Caco-2 (cell line): Measurements from ENCODE around the gene PFDN1. TPM values are rescaled to one million over a fixed set of nuclear protein-coding genes. Genes with fewer than 3 reads are reported as not detected.

Experiments
- BruUV-seq: library from RNA; stranded (reverse); fragments of 400-500 nt; replicated peaks from 2 replicates; lab custom pipeline; 2021; lab: Mats Ljungman, UMichigan
- CTCF ChIA-PET: fragments of 300-600 bp; sonication (Branson Sonifier 250); formaldehyde crosslinking; loops from one replicate; lab custom pipeline; 2022; ENCODE audit warnings: antibody characterized with exemption; lab: Charles Lee
- POLR2A ChIA-PET: fragments of 300-600 bp; sonication (Branson Sonifier 250); formaldehyde crosslinking; loops from one replicate; lab custom pipeline; 2022; ENCODE audit warnings: antibody characterized with exemption; lab: Charles Lee
- DNase-seq, 2 experiments: peaks; one replicate each; pipeline versions ENCODE4 v3.0.0 to v3.0.0-alpha.2; 2020 to 2022
- H3K27me3 ChIP-seq: replicated peaks from 2 replicates; pipeline ENCODE4 v1.6.0; 2011; ENCODE audit warnings: low read length; ENCODE audit not compliant: control insufficient read depth, insufficient read depth
- H3K36me3 ChIP-seq: 2 replicates; pipeline ENCODE4 v1.5.1; 2011; ENCODE audit warnings: low read length; ENCODE audit not compliant: control insufficient read depth, insufficient read depth
- H3K4me1 ChIP-seq: fragments of 250-450 bp; sonication (Bioruptor Pico); 2 replicates; pipeline ENCODE4 v1.5.1; 2020; ENCODE audit warnings: mild to moderate bottlenecking
- H3K4me3 ChIP-seq: 2 replicates; pipeline ENCODE4 v1.5.1; 2011; ENCODE audit warnings: low read depth, mild to moderate bottlenecking, control low read depth, low read length
- H3K9me3 ChIP-seq: fragments of 250-450 bp; sonication (Bioruptor Pico); 2 replicates; pipeline ENCODE4 v1.5.1; 2020; ENCODE audit warnings: mild to moderate bottlenecking, moderate library complexity
- H3K27ac Mint-ChIP-seq: one replicate; pipeline ENCODE4 v1.8.0; 2022; ENCODE audit warnings: mixed read lengths; ENCODE audit not compliant: unreplicated experiment
- H3K27me3 Mint-ChIP-seq: one replicate; pipeline ENCODE4 v1.8.0; 2022; ENCODE audit warnings: mixed read lengths; ENCODE audit not compliant: insufficient read depth, unreplicated experiment
- H3K36me3 Mint-ChIP-seq: one replicate; pipeline ENCODE4 v1.8.0; 2022; ENCODE audit warnings: mild to moderate bottlenecking, mixed read lengths; ENCODE audit not compliant: insufficient read depth, unreplicated experiment
- H3K4me1 Mint-ChIP-seq: one replicate; pipeline ENCODE4 v1.8.0; 2022; ENCODE audit warnings: low read depth, mixed read lengths; ENCODE audit not compliant: unreplicated experiment
- H3K4me3 Mint-ChIP-seq: one replicate; pipeline ENCODE4 v1.8.0; 2022; ENCODE audit warnings: mild to moderate bottlenecking, moderate library complexity, mixed read lengths; ENCODE audit not compliant: unreplicated experiment
- H3K9me3 Mint-ChIP-seq: one replicate; pipeline ENCODE4 v1.8.0; 2022; ENCODE audit warnings: mixed read lengths; ENCODE audit not compliant: unreplicated experiment
- CTCF ChIP-seq, 2 experiments: fragments of 200-600 bp in 1 of 2; IDR thresholded peaks; 1 replicate in 1 of 2; 2 replicates in 1 of 2; pipeline versions ENCODE4 v1.5.1 to v1.8.0; 2011 to 2022; ENCODE audit warnings: antibody characterized with exemption in 1 of 2, control low read depth in 1 of 2, inconsistent platforms in 1 of 2, low read depth in 1 of 2, low read length in 1 of 2, mild to moderate bottlenecking in 1 of 2, moderate library complexity in 1 of 2; ENCODE audit not compliant: insufficient read depth in 1 of 2, severe bottlenecking in 1 of 2, unreplicated experiment in 1 of 2
- intact Hi-C: fragments of 100-400 bp; cut with micrococcal nuclease; formaldehyde crosslinking; loops from one replicate; pipeline ENCODE4 v1.10.0; 2022; ENCODE audit not compliant: unreplicated experiment
- total RNA-seq: library from RNA; stranded (reverse); gene quantifications from 2 replicates; pipeline ENCODE4 v1.2.3, GENCODE V29; 2022

The PFDN1 gene
- total RNA-seq, 1 experiment from 2014 or later = 81.1 TPM

- DNase-seq = no peak
- Mint-ChIP-seq H3K4me1 (peaks cover 18% of the 10 kb centered on the region), H3K9me3 (no peaks in the 10 kb centered on the region), H3K27ac (no peak overlapping the region), H3K4me3 (no peak overlapping the region), H3K36me3 (peaks cover 4% of the 10 kb centered on the region), H3K27me3 (no peaks in the 10 kb centered on the region)
- no peaks in the 10 kb centered on the region; the same call in 1 of the 2 replicates for H3K9me3 ChIP-seq
- BruUV-seq = no TSS peak
- H3K36me3 ChIP-seq = no peaks in the 10 kb centered on the region
- no peaks in the 10 kb centered on the region for H3K27me3 ChIP-seq
- ChIA-PET POLR2A (no interaction called here), CTCF (no interaction called here)
- peaks cover 13% of the 10 kb centered on the region; the same call in 1 of the 2 replicates for H3K4me1 ChIP-seq
- no peak overlapping the region for H3K4me3 ChIP-seq
- no peak for TF ChIP-seq CTCF (IDR thresholded peaks at IDR 0.05; ENCODE audit: insufficient read depth in 1 of 2, low read depth in 1 of 2, low read length in 1 of 2, severe bottlenecking in 1 of 2, unreplicated experiment in 1 of 2)
- intact Hi-C loops = no loop called here
Observed at GRCh38 chr5:140284013-140284412, 18.9 kb downstream of the PFDN1 start.

GRCh38 chr5:140282266-140282665 is 20.6 kb downstream of the PFDN1 start:
- POLR2A ChIA-PET = no interaction called here
- Mint-ChIP-seq H3K36me3 (peaks cover 21% of the 10 kb centered on the region), H3K4me3 (no peak overlapping the region), H3K4me1 (peaks cover 11% of the 10 kb centered on the region), H3K27ac (no peak overlapping the region), H3K27me3 (no peaks in the 10 kb centered on the region), H3K9me3 (peaks cover 7% of the 10 kb centered on the region)
- H3K36me3 ChIP-seq = no peaks in the 10 kb centered on the region
- no peak for TF ChIP-seq CTCF (IDR thresholded peaks at IDR 0.05; ENCODE audit: insufficient read depth in 1 of 2, low read depth in 1 of 2, low read length in 1 of 2, severe bottlenecking in 1 of 2, unreplicated experiment in 1 of 2)
- no TSS peak for BruUV-seq
- intact Hi-C loops = no loop called here
- no peak overlapping the region for H3K4me3 ChIP-seq
- CTCF ChIA-PET = no interaction called here
- no peak for DNase-seq
- no peaks in the 10 kb centered on the region; the same call in 1 of the 2 replicates for H3K9me3 ChIP-seq
- H3K4me1 ChIP-seq = peaks cover 13% of the 10 kb centered on the region; the same call in 1 of the 2 replicates
- no peaks in the 10 kb centered on the region for H3K27me3 ChIP-seq

GRCh38 chr5:140275837-140276236 is 27.1 kb downstream of the PFDN1 start:
- Mint-ChIP-seq H3K9me3 (peaks cover 9% of the 10 kb centered on the region), H3K27me3 (no peaks in the 10 kb centered on the region), H3K4me3 (no peak overlapping the region), H3K27ac (no peak overlapping the region), H3K4me1 (peaks cover 12% of the 10 kb centered on the region), H3K36me3 (peaks cover 49% of the 10 kb centered on the region)
- no peak for DNase-seq
- POLR2A ChIA-PET = no interaction called here
- no TSS peak for BruUV-seq
- no peaks in the 10 kb centered on the region for H3K36me3 ChIP-seq
- CTCF ChIA-PET = interaction anchor here (0.8 to 1.2 kb wide), 3 partner anchors 71 to 98 kb away, joined by 3 read pairs; partner anchors contain the start of gene HBEGF
- H3K27me3 ChIP-seq = no peaks in the 10 kb centered on the region
- intact Hi-C loops = no loop called here
- H3K9me3 ChIP-seq = no peaks in the 10 kb centered on the region; the same call in 1 of the 2 replicates
- TF ChIP-seq CTCF (IDR thresholded peaks at IDR 0.05; ENCODE audit: insufficient read depth in 1 of 2, low read depth in 1 of 2, low read length in 1 of 2, severe bottlenecking in 1 of 2, unreplicated experiment in 1 of 2) = no peak
- no peaks in the 10 kb centered on the region for H3K4me1 ChIP-seq
- H3K4me3 ChIP-seq = no peak overlapping the region
